GM19035 (cell line): ENCODE results near the gene KCNA10.
"Not testable (repeated sequence)": the region's sequence is repeated elsewhere in the genome, so short reads cannot be mapped to it uniquely, and the experiment has no call there.

Experiments used
- ATAC-seq: cut with Tn5 transposase; IDR thresholded peaks from one replicate; pipeline ENCODE4 v1.9.1; 2021; ENCODE audit not compliant: unreplicated experiment

Gene KCNA10

GRCh38 chr1:110538075-110538474, 19.1 kb upstream of the KCNA10 start:
- no peak for ATAC-seq

GRCh38 chr1:110535985-110536384, 17.0 kb upstream of the KCNA10 start:
- ATAC-seq = no peak

- no peak for ATAC-seq
These were observed 14.3 kb upstream of the KCNA10 start for GRCh38 chr1:110533230-110533629.

DNA sequence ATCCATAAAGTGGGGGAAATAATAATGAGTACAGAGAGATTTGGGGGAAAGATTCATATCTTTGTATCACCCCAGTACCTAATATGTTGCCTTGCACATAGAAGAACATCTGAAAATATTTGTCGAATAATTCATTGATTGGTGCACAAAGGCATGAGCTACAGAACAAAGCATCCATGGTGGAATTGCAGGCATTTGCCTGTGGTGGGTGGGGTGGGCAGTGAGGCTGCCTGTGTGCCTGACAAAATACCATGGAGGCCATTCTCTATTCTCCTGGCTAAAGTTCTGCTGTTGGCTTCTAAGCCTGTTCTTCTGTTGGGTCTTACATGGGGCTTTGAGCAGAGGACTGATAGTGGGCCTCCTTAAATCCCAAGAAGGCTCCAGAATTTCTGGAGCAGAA, 10.0 kb upstream of the KCNA10 start:
- ATAC-seq = no peak

GRCh38 chr1:110526201-110526780, 7.3 kb upstream of the KCNA10 start:
- ATAC-seq = no peak

GRCh38 chr1:110525249-110525595, 6.2 kb upstream of the KCNA10 start:
- ATAC-seq = no peak

- no peak for ATAC-seq
These were observed 5.6 kb upstream of the KCNA10 start for GRCh38 chr1:110524311-110525248.

GRCh38 chr1:110523011-110523410, 4.0 kb upstream of the KCNA10 start:
- no peak for ATAC-seq

- ATAC-seq = no peak
These were observed 3.6 kb upstream of the KCNA10 start for GRCh38 chr1:110522560-110522959.

DNA sequence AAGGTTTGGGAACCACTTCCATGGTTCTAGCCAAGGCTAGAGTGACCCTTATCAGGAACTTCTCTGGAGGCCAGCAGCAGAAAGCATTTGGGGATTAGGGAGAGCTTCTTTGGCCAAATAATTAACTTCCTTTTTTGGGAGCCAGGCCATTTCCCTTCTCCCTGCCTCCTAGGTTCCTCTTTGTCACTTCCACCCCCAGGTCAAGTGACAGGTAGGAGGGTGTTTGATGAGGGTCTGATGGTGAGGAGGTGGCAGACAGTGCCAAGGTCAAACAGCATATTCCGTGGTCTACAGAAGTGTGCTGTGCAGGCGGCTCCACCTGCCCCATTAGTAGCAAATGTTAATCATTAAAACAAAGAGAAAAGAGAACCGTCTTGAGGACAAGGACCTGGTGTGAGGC, 1.9 kb upstream of the KCNA10 start:
- no peak for ATAC-seq

GRCh38 chr1:110515891-110516290, 3.1 kb downstream of the KCNA10 start:
- ATAC-seq = no peak

DNA sequence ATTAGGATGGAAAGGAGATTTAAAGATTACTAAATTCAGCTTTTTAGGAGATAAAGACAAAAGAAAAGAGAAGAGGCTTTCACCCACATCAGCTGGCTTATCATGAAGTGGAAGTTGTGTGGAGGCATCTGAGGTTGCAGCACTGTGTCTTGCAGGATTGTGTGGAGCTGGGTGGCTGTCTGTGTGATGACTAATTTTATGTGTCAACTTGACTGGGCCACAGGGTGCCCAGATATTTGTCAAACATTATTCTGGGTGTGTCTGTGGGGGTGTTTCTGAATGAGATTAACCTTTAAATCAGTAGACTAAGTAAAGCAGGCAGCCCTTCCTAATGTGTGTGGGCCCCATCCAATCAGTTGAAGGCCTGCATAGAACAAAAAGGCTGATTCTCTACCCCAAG, 3.9 kb downstream of the KCNA10 start:
- no peak for ATAC-seq

- ATAC-seq = no peak
These were observed 5.5 kb downstream of the KCNA10 start for GRCh38 chr1:110513511-110513910.

GRCh38 chr1:110511436-110511835, 7.5 kb downstream of the KCNA10 start:
- ATAC-seq = no peak

DNA sequence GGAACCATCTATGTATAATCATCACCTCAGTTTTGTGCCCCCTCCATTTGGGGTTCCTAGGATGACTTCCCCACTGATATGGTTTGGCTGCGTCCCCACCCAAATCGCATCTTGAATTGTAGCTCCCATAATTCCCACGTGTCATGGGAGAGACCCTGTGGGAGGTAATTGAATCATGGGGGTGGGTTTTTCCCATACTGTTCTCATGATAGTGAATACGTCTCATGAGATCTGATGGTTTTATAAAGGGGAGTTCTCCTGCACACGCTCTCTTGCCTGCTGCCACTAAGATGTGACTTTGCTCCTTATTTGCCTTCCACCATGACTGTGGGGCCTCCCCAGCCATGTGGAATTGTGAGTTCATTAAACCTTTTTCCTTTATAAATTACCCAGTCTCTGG, 8.1 kb downstream of the KCNA10 start:
- ATAC-seq = not testable (repeated sequence)

DNA sequence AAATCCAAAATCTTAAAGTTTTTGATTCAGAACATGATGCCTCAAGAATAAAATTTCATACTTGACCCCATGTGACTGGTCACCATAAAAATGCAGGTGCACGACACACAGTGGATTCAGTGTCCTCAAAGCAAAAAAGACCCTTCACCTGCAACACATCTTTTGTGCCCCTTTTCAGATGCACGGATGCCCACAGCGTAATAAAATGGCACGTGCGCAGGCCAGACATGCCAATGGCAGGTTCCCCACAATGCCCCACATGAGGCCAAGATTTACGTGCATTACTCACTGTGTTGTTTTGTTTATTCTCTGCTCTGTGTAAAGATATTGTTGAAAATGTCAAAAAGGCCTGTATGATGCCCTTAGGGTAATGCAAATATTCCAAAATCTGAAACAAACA, 9.3 kb downstream of the KCNA10 start:
- ATAC-seq = no peak

DNA sequence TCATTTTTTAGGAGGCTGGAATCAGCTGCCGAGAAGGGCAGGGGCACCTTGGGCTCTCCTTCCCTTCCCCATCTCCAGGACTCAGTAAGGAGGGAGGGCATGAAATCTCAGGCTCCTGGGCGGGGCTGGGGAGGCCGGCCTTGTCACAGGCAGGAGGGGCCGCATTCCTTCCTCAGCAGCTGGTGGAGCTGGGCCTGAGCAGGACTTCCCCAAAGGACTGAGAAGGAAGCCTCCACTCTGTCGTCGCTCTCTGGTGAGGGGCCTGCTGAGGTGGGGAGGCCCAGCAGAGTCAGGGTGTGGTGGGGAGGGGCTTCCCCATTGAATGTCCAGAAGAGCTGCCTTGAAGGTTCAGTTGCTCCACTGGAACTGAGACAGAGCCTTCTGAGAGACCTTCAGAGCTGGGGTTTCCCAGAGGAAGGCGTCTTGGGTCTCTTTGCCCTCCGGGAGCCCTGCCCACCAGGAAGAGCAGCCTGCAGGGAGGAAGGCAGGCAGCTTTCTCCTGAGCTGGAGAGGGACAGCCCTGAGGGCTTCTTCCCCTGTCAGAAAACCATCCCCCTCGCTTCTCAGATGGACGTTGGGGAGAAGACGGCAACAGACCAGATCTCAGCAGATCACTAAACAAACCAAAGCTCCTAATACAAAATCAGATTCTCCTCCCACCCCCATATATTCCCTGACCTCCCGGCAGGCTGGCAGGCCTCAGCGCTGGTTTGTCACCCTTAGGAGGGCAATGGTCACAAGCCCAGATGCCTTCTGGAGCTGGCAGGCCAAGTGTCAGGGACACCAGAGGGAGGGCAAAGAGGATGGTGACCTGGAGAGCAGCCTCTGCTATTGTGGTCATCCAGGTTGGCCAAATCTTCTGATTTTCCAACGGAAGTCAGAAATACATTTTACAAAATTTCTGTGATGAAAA, 10.7 kb downstream of the KCNA10 start:
- no peak for ATAC-seq

DNA sequence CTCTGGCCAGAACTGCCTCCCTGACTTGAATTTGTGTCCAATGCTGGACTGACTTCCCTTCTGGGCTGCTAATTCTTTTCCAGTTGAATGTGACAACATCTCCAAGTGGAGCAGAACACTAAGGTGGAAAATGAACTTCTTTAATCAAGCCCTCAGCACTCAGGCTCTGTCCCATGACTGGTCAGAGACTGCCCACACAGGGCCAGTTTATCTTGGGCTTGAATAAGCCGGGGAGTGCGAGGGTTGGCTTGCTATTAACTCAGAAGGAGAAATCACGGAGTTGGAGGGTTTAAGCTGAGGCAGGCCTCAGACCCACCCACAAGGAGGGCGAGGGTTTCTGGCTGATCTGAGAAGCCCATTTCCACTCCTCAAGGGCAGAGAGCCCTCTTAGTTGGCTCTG, 12.4 kb downstream of the KCNA10 start:
- ATAC-seq = no peak

DNA sequence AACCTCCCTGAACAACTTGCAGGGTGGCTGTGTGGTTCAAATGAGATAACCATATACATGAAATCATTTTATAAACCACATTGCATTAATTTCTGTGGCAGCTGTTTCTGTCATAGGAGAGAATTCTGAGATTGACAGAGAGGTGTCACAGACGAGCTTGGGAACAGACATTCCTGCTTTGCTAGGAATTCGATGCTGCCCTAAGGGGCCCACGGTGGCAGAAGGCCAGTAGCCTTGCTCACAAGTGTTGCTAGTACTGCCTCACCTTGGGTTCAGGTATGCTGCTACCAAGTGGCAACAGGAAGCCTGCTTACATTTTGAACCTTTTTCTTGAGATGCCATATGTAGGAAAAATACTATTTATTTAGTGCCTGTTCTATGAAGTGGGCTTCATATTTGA, 13.4 kb downstream of the KCNA10 start:
- ATAC-seq = no peak

DNA sequence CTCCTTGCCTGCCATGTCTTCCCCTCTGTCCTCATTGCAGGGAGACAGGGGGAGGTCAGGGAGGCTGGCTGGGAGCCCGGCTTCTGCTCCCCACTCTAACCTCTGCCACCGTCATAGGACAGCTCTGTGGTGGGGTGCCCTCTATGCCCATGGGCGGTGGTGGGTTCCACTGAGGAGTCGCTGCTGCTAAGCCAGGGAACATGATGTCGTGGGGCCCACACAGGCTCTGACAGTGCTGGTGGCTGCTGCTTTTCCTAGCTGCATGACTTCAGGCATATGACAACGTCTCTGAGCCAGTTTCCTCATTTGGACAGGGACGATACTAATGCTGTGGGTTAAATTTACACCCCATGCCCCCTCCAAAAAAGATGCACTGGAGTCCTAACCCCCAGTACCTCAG, 14.7 kb downstream of the KCNA10 start:
- no peak for ATAC-seq

DNA sequence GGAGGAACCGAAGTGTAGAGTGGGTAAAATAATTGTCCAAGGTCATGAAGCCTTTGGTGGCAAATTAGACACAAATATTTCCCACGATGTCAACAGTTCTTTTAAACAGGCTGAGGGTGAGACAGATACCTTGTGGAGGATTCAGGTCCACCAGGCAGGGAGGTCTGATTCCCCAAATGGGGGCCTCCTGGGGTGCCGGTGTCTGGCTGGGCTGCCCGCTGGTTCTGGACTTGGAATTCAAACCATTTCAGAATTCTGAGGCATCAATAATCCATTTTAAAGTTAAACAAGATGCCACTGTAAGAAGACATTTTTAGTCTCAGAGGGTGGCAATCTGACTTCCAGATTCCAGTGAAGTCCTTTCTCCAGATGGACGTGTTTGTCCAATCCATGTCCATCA, 15.5 kb downstream of the KCNA10 start:
- ATAC-seq = no peak
